H1 (cell line): Measurements from ENCODE around the gene WNK4. TPM values are rescaled to one million over a fixed set of nuclear protein-coding genes. Genes with fewer than 3 reads are reported as not detected.

ENCODE experiments used
- CTCF ChIA-PET: fragments of 300-600 bp; sonication (Branson Sonifier 250); formaldehyde crosslinking; loops from one replicate; lab custom pipeline; 2021; ENCODE audit not compliant: partially characterized antibody; lab: Charles Lee
- POLR2A ChIA-PET: fragments of 300-600 bp; sonication (Branson Sonifier 250); formaldehyde crosslinking; loops from one replicate; lab custom pipeline; 2021; ENCODE audit warnings: inconsistent platforms; ENCODE audit not compliant: partially characterized antibody; lab: Charles Lee
- DNase-seq, 2 experiments: peaks; one replicate each; pipeline versions ENCODE4 v3.0.0 to v3.0.0-alpha.2; 2010 to 2022; ENCODE audit warnings: low spot score in 2 of 2, low read depth in 1 of 2, mixed read lengths in 1 of 2
- FAIRE-seq: peaks from 2 replicates; lab custom pipeline; 2011; peaks lifted over from hg19 to GRCh38; lab: Jason Lieb, UNC
- H2AFZ ChIP-seq: 2 replicates; pipeline ENCODE4 v1.8.1; 2012; ENCODE audit warnings: low read length, inconsistent platforms
- H2AK5ac ChIP-seq: 2 replicates; pipeline ENCODE4 v1.6.1; 2013; ENCODE audit warnings: low read depth, low read length
- H2BK120ac ChIP-seq: replicated peaks from 2 replicates; pipeline ENCODE3; 2013; ENCODE audit warnings: low read depth, low read length, inconsistent platforms
- H2BK12ac ChIP-seq: 2 replicates; pipeline ENCODE4 v1.6.1; 2013; ENCODE audit warnings: low read depth, low read length
- H2BK15ac ChIP-seq: 2 replicates; pipeline ENCODE4 v1.6.1; 2013; ENCODE audit warnings: low read length
- H2BK20ac ChIP-seq: 2 replicates; pipeline ENCODE4 v1.6.1; 2013; ENCODE audit warnings: low read length
- H2BK5ac ChIP-seq: 2 replicates; pipeline ENCODE4 v1.6.1; 2013; ENCODE audit warnings: low read depth, low read length
- H3K14ac ChIP-seq: 2 replicates; pipeline ENCODE4 v1.6.1; 2013; ENCODE audit warnings: inconsistent platforms; ENCODE audit not compliant: insufficient read length
- H3K18ac ChIP-seq: 2 replicates; pipeline ENCODE4 v1.6.1; 2013; ENCODE audit warnings: low read length; ENCODE audit errors: extremely low read depth
- H3K23ac ChIP-seq: 2 replicates; pipeline ENCODE4 v1.6.1; 2013; ENCODE audit warnings: inconsistent platforms; ENCODE audit not compliant: insufficient read length
- H3K23me2 ChIP-seq: 2 replicates; pipeline ENCODE4 v1.6.1; 2013; ENCODE audit warnings: low read depth, low read length
- H3K27ac ChIP-seq: 2 replicates; pipeline ENCODE4 v1.6.1; 2011; ENCODE audit warnings: low read depth, low read length, inconsistent platforms
- H3K27me3 ChIP-seq, 4 experiments: replicated peaks in 1 of 4; 1 replicate in 1 of 4; 2 replicates in 3 of 4; pipeline versions ENCODE4 v1.6.1 to v1.8.1; 2011 to 2013; ENCODE audit warnings: low read length in 3 of 4, mild to moderate bottlenecking in 3 of 4, inconsistent platforms in 2 of 4, mixed read lengths in 2 of 4, moderate library complexity in 1 of 4; ENCODE audit not compliant: control insufficient read depth in 3 of 4, insufficient read depth in 3 of 4; ENCODE audit errors: extremely low read depth in 1 of 4
- H3K36me3 ChIP-seq, 4 experiments: 2 replicates each; pipeline versions ENCODE4 v1.6.1 to v1.8.1; 2011 to 2013; ENCODE audit warnings: mild to moderate bottlenecking in 4 of 4, low read length in 3 of 4, moderate library complexity in 2 of 4, control low read depth in 1 of 4, inconsistent platforms in 1 of 4; ENCODE audit not compliant: insufficient read depth in 4 of 4, control insufficient read depth in 2 of 4
- H3K4ac ChIP-seq: replicated peaks from 2 replicates; pipeline ENCODE3; 2013; ENCODE audit warnings: low read length, low read depth, mixed read lengths, inconsistent platforms; ENCODE audit not compliant: insufficient read length
- H3K4me1 ChIP-seq, 4 experiments: replicated peaks in 1 of 4; 1 replicate in 1 of 4; 2 replicates in 3 of 4; pipeline versions ENCODE4 v1.6.1 to v1.8.1; 2011 to 2013; ENCODE audit warnings: low read length in 3 of 4, inconsistent platforms in 2 of 4, mixed read lengths in 1 of 4; ENCODE audit not compliant: insufficient read depth in 4 of 4, control insufficient read depth in 3 of 4
- H3K4me2 ChIP-seq, 2 experiments: 2 replicates each; pipeline versions ENCODE4 v1.6.1 to v1.8.1; 2011 to 2013; ENCODE audit warnings: low read depth in 2 of 2, low read length in 2 of 2, control low read depth in 1 of 2, inconsistent platforms in 1 of 2, mild to moderate bottlenecking in 1 of 2; ENCODE audit not compliant: insufficient read depth in 1 of 2
- H3K4me3 ChIP-seq, 4 experiments: fragments of 200-600, 300-600 bp in 1 of 4; sonication (generic), shearing (Covaris generic), sonication (Bioruptor Twin) in 1 of 4; 2 replicates each; pipeline versions ENCODE4 v1.5.1 to v1.8.1; 2011 to 2016; ENCODE audit warnings: low read length in 4 of 4, low read depth in 3 of 4, control low read depth in 2 of 4, inconsistent platforms in 2 of 4, mild to moderate bottlenecking in 2 of 4, mixed read lengths in 1 of 4, moderate library complexity in 1 of 4; ENCODE audit not compliant: insufficient read depth in 2 of 4; ENCODE audit errors: extremely low read depth in 1 of 4
- H3K56ac ChIP-seq: replicated peaks from 2 replicates; pipeline ENCODE3; 2013; ENCODE audit warnings: low read depth, mild to moderate bottlenecking, mixed read lengths, low read length, inconsistent platforms; ENCODE audit not compliant: insufficient read length
- H3K79me1 ChIP-seq: 2 replicates; pipeline ENCODE4 v1.6.1; 2013; ENCODE audit warnings: low read depth, low read length, control low read depth
- H3K79me2 ChIP-seq, 2 experiments: 2 replicates each; pipeline versions ENCODE4 v1.6.1 to v1.8.1; 2012 to 2013; ENCODE audit warnings: low read length in 2 of 2, mild to moderate bottlenecking in 2 of 2, inconsistent platforms in 1 of 2; ENCODE audit not compliant: insufficient read depth in 2 of 2, control insufficient read depth in 1 of 2
- H3K9ac ChIP-seq, 4 experiments: replicated peaks in 1 of 4; 1 replicate in 1 of 4; 2 replicates in 3 of 4; pipeline versions ENCODE4 v1.6.1 to v1.8.1; 2011 to 2013; ENCODE audit warnings: low read depth in 3 of 4, low read length in 3 of 4, control low read depth in 2 of 4, mild to moderate bottlenecking in 2 of 4, moderate library complexity in 2 of 4, inconsistent platforms in 1 of 4; ENCODE audit errors: extremely low read depth in 1 of 4
- H3K9me3 ChIP-seq, 2 experiments: 2 replicates each; pipeline versions ENCODE4 v1.6.1 to v1.8.1; 2012 to 2013; ENCODE audit warnings: mild to moderate bottlenecking in 2 of 2, moderate library complexity in 2 of 2, control low read depth in 1 of 2, inconsistent platforms in 1 of 2, low read depth in 1 of 2, low read length in 1 of 2, mixed read lengths in 1 of 2; ENCODE audit not compliant: insufficient read depth in 2 of 2
- H4K20me1 ChIP-seq, 2 experiments: replicated peaks in 1 of 2; 2 replicates each; pipeline versions ENCODE3 to v1.8.1; 2011 to 2013; ENCODE audit warnings: inconsistent platforms in 2 of 2, low read length in 2 of 2, mild to moderate bottlenecking in 1 of 2; ENCODE audit not compliant: insufficient read depth in 2 of 2, control insufficient read depth in 1 of 2
- H4K5ac ChIP-seq: 2 replicates; pipeline ENCODE4 v1.6.1; 2013; ENCODE audit warnings: low read length, low read depth, mixed read lengths, inconsistent platforms; ENCODE audit not compliant: insufficient read length
- H4K8ac ChIP-seq: 2 replicates; pipeline ENCODE4 v1.8.0; 2013; ENCODE audit warnings: mild to moderate bottlenecking, moderate library complexity, low read length, inconsistent platforms; ENCODE audit not compliant: insufficient read depth; ENCODE audit errors: extremely low read depth
- H4K91ac ChIP-seq: replicated peaks from 2 replicates; pipeline ENCODE3; 2013; ENCODE audit warnings: low read length, mixed read lengths, inconsistent platforms; ENCODE audit not compliant: insufficient read length
- BACH1 ChIP-seq: IDR thresholded peaks from 2 replicates; pipeline ENCODE4 v1.6.1; 2012; ENCODE audit warnings: low read length, improper control_type of control experiment
- EZH2 ChIP-seq: fragments of 200-600 bp; sonication (generic); IDR thresholded peaks from 2 replicates; pipeline ENCODE4 v1.7.1; 2012; ENCODE audit warnings: low read depth, mild to moderate bottlenecking, moderate library complexity, low read length, inconsistent platforms; ENCODE audit not compliant: severe bottlenecking
- JUN ChIP-seq: IDR thresholded peaks from 2 replicates; pipeline ENCODE4 v1.6.1; 2011; ENCODE audit warnings: low read depth, mild to moderate bottlenecking, improper control_type of control experiment, low read length
- KDM4A ChIP-seq: IDR thresholded peaks from one replicate; pipeline ENCODE4 v1.7.1; 2012; ENCODE audit warnings: low read depth, mild to moderate bottlenecking, moderate library complexity, low read length, inconsistent platforms; ENCODE audit not compliant: severe bottlenecking
- KDM5A ChIP-seq: fragments of 200-600 bp; IDR thresholded peaks from 2 replicates; pipeline ENCODE4 v1.7.1; 2012; ENCODE audit warnings: mild to moderate bottlenecking, low read length, inconsistent platforms, mixed read lengths
- PHF8 ChIP-seq: fragments of 200-600 bp; sonication (generic); conservative IDR thresholded peaks from 2 replicates; pipeline ENCODE4 v1.7.1; 2012; ENCODE audit warnings: low read depth, mild to moderate bottlenecking, inconsistent platforms, low read length, moderate library complexity
- POLR2AphosphoS5 ChIP-seq: IDR thresholded peaks from 2 replicates; pipeline ENCODE4 v1.6.1; 2011; ENCODE audit warnings: low read depth, low read length
- POU5F1 ChIP-seq: IDR thresholded peaks from 2 replicates; pipeline ENCODE4 v1.6.1; 2011; ENCODE audit warnings: low read depth, mild to moderate bottlenecking, low read length, moderate library complexity
- RFX5 ChIP-seq: IDR thresholded peaks from 2 replicates; pipeline ENCODE4 v1.6.1; 2011; ENCODE audit warnings: low read depth, low read length, improper control_type of control experiment, borderline replicate concordance
- TAF1 ChIP-seq: IDR thresholded peaks from 2 replicates; pipeline ENCODE4 v1.6.1; 2011; ENCODE audit warnings: mild to moderate bottlenecking, low read depth, low read length
- USF2 ChIP-seq: IDR thresholded peaks from 2 replicates; pipeline ENCODE4 v1.6.1; 2011; ENCODE audit warnings: low read length, improper control_type of control experiment
- YY1 ChIP-seq: IDR thresholded peaks from 2 replicates; pipeline ENCODE4 v1.6.1; 2011; ENCODE audit warnings: low read depth, mild to moderate bottlenecking, low read length
- WGBS, 2 experiments: shearing (Covaris generic) in 1 of 2; methylation state at CpG; one replicate each; pipeline versions ENCODE4 v1.1.6 to v1.1.7; 2013 to 2015; ENCODE audit warnings: low lambda C conversion rate in 2 of 2, mixed read lengths in 2 of 2, inconsistent platforms in 1 of 2, low coverage in 1 of 2, missing lambda C conversion rate in 1 of 2; ENCODE audit not compliant: insufficient replicate concordance in 2 of 2, insufficient coverage in 1 of 2, insufficient read length in 1 of 2; ENCODE audit errors: extremely low coverage in 1 of 2, missing lambda C conversion rate in 1 of 2; 5-methylcytosine and 5-hydroxymethylcytosine counted together
- polyA plus RNA-seq, 7 experiments: library from polyadenylated mRNA; depleted of rRNA in 3 of 7; stranded (reverse) in 5 of 7; unstranded in 2 of 7; fragments of >200 nt in 5 of 7; fragments of 200-250 nt in 2 of 7; gene quantifications; 1 replicate in 5 of 7; 2 replicates in 1 of 7; 4 replicates in 1 of 7; pipeline versions ENCODE4 v1.2.1 to v1.2.3, GENCODE V29; 2011 to 2013; ENCODE audit warnings: missing spikeins in 2 of 7, mixed read lengths in 2 of 7
- total RNA-seq: library from RNA; stranded (reverse); fragmentation: NEBNext Ultra II Directional; extraction: Animal tissue kit (Norgen Biotek cat#: 25700); gene quantifications from 2 replicates; pipeline ENCODE4 v1.2.1, GENCODE V29; 2021
- TF ChIP-seq, protein P1 (sequence below): IDR thresholded peaks from 2 replicates; pipeline ENCODE4 v1.6.1; 2012; ENCODE audit warnings: inconsistent platforms

Gene WNK4
- total and polyA plus RNA-seq, 2 of the 8 experiments (the other 6 are each of a cell fraction or from before 2014, with no cell fraction given), result 0.21 to 1.7 TPM

- 86% methylated on average over 1 of the region's 1 CpG; no CpG with 5 or more reads in 1 of the 2 experiments for WGBS, 2 experiments
- Histone ChIP-seq H4K20me1 (no peaks in the 10 kb centered on the region), H3K23ac (no peak overlapping the region), H3K56ac (no peak overlapping the region), H3K4me3 (no peak overlapping the region), H4K8ac (no peak overlapping the region), H3K9ac (no peak overlapping the region), H3K4me1 (peaks cover 0 to 2% (median 0%) of the 10 kb centered on the region in 4 experiments; a peak in 3 of 7 replicates), H2BK5ac (no peak overlapping the region), H3K9me3 (no peaks in the 10 kb centered on the region), H3K79me2 (peaks cover 0 to 8% of the 10 kb centered on the region in 2 experiments; a peak in 2 of 4 replicates), H3K36me3 (no peaks in the 10 kb centered on the region), H3K18ac (no peak overlapping the region), H4K91ac (no peak overlapping the region), H3K27me3 (no peaks in the 10 kb centered on the region), H2BK12ac (no peak overlapping the region), H4K5ac (no peak overlapping the region), H2AFZ (no peak overlapping the region), H2BK15ac (no peak overlapping the region), H3K14ac (no peak overlapping the region), H3K4me2 (no peak overlapping the region), H2BK120ac (no peak overlapping the region), H3K27ac (no peak overlapping the region), H3K79me1 (peaks cover 5% of the 10 kb centered on the region; the same call in 1 of the 2 replicates), H3K23me2 (peaks cover 5% of the 10 kb centered on the region), H3K4ac (no peak overlapping the region), H2AK5ac (no peak overlapping the region), H2BK20ac (no peak overlapping the region)
- no peak for FAIRE-seq
- ChIA-PET CTCF (interaction anchor here (1.5 kb wide), 1 partner anchor 21 kb away, joined by 3 read pairs; no protein-coding TSS in a partner anchor), POLR2A (no interaction called here)
- DNase-seq, result no peak
- TF ChIP-seq RFX5 (no peak), YY1 (no peak), KDM4A (no peak), TAF1 (no peak), PHF8 (no peak), POU5F1 (no peak), POLR2AphosphoS5 (no peak), EZH2 (no peak), USF2 (no peak), KDM5A (no peak), BACH1 (no peak), JUN (no peak)
- TF ChIP-seq, protein P1, sequence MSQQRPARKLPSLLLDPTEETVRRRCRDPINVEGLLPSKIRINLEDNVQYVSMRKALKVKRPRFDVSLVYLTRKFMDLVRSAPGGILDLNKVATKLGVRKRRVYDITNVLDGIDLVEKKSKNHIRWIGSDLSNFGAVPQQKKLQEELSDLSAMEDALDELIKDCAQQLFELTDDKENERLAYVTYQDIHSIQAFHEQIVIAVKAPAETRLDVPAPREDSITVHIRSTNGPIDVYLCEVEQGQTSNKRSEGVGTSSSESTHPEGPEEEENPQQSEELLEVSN, result no peak
Measured at GRCh38 chr17:42827472-42827871, 47.1 kb downstream of the WNK4 start.
